K562 (cell line): ENCODE data around the gene FAM20B. TPM values are rescaled to one million over a fixed set of nuclear protein-coding genes. Genes with fewer than 3 reads are reported as not detected.
"Not testable (repeated sequence)": the region's sequence is repeated elsewhere in the genome, so short reads cannot be mapped to it uniquely, and the experiment has no call there.

ENCODE experiments used
- ATAC-seq: fragments of 200-7000 bp; cut with Tn5 transposase; 3 replicates; pipeline ENCODE4 v1.9.1; 2020; ENCODE audit warnings: moderate library complexity
- BruUV-seq: library from RNA; stranded (reverse); fragments of 400-500 nt; replicated peaks from 2 replicates; lab custom pipeline; 2021; lab: Mats Ljungman, UMichigan
- CTCF ChIA-PET: fragments of 300-600 bp; formaldehyde crosslinking; extraction: SDS; loops from one replicate; lab custom pipeline; 2021; ENCODE audit warnings: low intra/inter-chr PET ratio; lab: Yijun Ruan, JAX
- POLR2A ChIA-PET: fragments of 300-600, 350-650 bp; sonication (Branson Sonifier 250); formaldehyde crosslinking; extraction: SDS; loops from one replicate; lab custom pipeline; 2021; ENCODE audit warnings: antibody characterized with exemption, inconsistent platforms; lab: Yijun Ruan, JAX
- DNase-seq, 4 experiments: peaks; one replicate each; pipeline versions ENCODE4 v3.0.0 to v3.0.0-alpha.2; 2011 to 2018; ENCODE audit warnings: low spot score in 3 of 4, mixed read lengths in 3 of 4; ENCODE audit errors: extremely low read depth in 1 of 4
- FAIRE-seq: peaks from 2 replicates; lab custom pipeline; 2011; peaks lifted over from hg19 to GRCh38; lab: Jason Lieb, UNC
- H2AFZ ChIP-seq: 2 replicates; pipeline ENCODE4 v1.6.0; 2011; ENCODE audit warnings: low read depth, low read length, control low read depth, inconsistent platforms
- H3K27ac ChIP-seq: fragments of 200-600 bp; 3 replicates; pipeline ENCODE4 v1.8.0; 2011; ENCODE audit warnings: low read depth, mild to moderate bottlenecking, control low read depth, inconsistent platforms, low read length, moderate library complexity, mixed read lengths; ENCODE audit errors: extremely low read depth
- H3K27me3 ChIP-seq, 2 experiments: fragments of 300-600 bp in 1 of 2; 2 replicates in 1 of 2; 3 replicates in 1 of 2; pipeline versions ENCODE4 v1.6.0 to v1.8.0; 2011; ENCODE audit warnings: inconsistent platforms in 2 of 2, low read length in 2 of 2, mild to moderate bottlenecking in 1 of 2, mixed read lengths in 1 of 2, moderate library complexity in 1 of 2; ENCODE audit not compliant: control insufficient read depth in 2 of 2, insufficient read depth in 2 of 2
- H3K36me3 ChIP-seq: fragments of 300-600 bp; 3 replicates; pipeline ENCODE4 v1.8.0; 2011; ENCODE audit warnings: mild to moderate bottlenecking, low read length, inconsistent platforms; ENCODE audit not compliant: control insufficient read depth, insufficient read depth
- H3K4me1 ChIP-seq, 2 experiments: fragments of 200-600 bp in 1 of 2; replicated peaks in 1 of 2; 2 replicates in 1 of 2; 3 replicates in 1 of 2; pipeline versions ENCODE4 v1.5.1 to v1.8.0; 2011; ENCODE audit warnings: inconsistent platforms in 2 of 2, low read length in 2 of 2, mild to moderate bottlenecking in 1 of 2, mixed read lengths in 1 of 2, moderate library complexity in 1 of 2; ENCODE audit not compliant: control insufficient read depth in 2 of 2, insufficient read depth in 2 of 2
- H3K4me2 ChIP-seq: 2 replicates; pipeline ENCODE4 v1.6.1; 2011; ENCODE audit warnings: low read length, control low read depth, inconsistent platforms, mixed read lengths; ENCODE audit not compliant: insufficient read depth
- H3K4me3 ChIP-seq: fragments of 200-600 bp; sonication (generic), shearing (Covaris generic); 2 replicates; pipeline ENCODE4 v1.5.1; 2016; ENCODE audit warnings: control low read depth, inconsistent platforms
- H3K79me2 ChIP-seq: fragments of 200-600 bp; 3 replicates; pipeline ENCODE4 v1.8.0; 2011; ENCODE audit warnings: low read length, inconsistent platforms; ENCODE audit not compliant: control insufficient read depth, insufficient read depth
- H3K9ac ChIP-seq, 2 experiments: 2 replicates each; pipeline versions ENCODE4 v1.6.0 to v1.6.1; 2011; ENCODE audit warnings: low read depth in 2 of 2, low read length in 2 of 2, control low read depth in 1 of 2, inconsistent platforms in 1 of 2, mild to moderate bottlenecking in 1 of 2, mixed read lengths in 1 of 2; ENCODE audit not compliant: insufficient read depth in 1 of 2
- H3K9me1 ChIP-seq: one replicate; pipeline ENCODE4 v1.6.0; 2011; ENCODE audit warnings: inconsistent platforms, mild to moderate bottlenecking, low read length, moderate library complexity; ENCODE audit not compliant: control insufficient read depth, insufficient read depth
- H3K9me3 ChIP-seq: replicated peaks from 2 replicates; pipeline ENCODE4 v1.5.1; 2011; ENCODE audit warnings: low read depth, low read length, inconsistent platforms; ENCODE audit not compliant: control insufficient read depth, insufficient read depth
- H4K20me1 ChIP-seq: replicated peaks from 2 replicates; pipeline ENCODE4 v1.6.1; 2011; ENCODE audit warnings: low read length, inconsistent platforms, mixed read lengths; ENCODE audit not compliant: control insufficient read depth, insufficient read depth
- ETV5 ChIP-seq: sonication (generic); formaldehyde crosslinking; IDR thresholded peaks from 2 replicates; pipeline ENCODE4 v1.4.0; 2020; ENCODE audit warnings: low read depth, mild to moderate bottlenecking, missing genetic modification reagents
- HMBOX1 ChIP-seq: sonication (generic); IDR thresholded peaks from 2 replicates; pipeline ENCODE4 v1.6.1; 2016
- HNRNPH1 ChIP-seq: fragments of 200-400 bp; formaldehyde crosslinking; optimal IDR thresholded peaks from 2 replicates; pipeline ENCODE3; 2017; ENCODE audit warnings: low read depth, mild to moderate bottlenecking, low read length, moderate library complexity
- WGBS: fragments of 100-300 bp; shearing (Covaris generic); methylation state at CpG from one replicate; pipeline ENCODE4 v1.1.6; 2016; ENCODE audit warnings: low coverage, mixed read lengths; ENCODE audit not compliant: insufficient coverage; ENCODE audit errors: missing lambda C conversion rate; 5-methylcytosine and 5-hydroxymethylcytosine counted together
- in situ Hi-C: fragments of 300-500 bp; cut with MboI; formaldehyde crosslinking; loops from 4 replicates; pipeline ENCODE4 v1.15.0; 2018; ENCODE audit warnings: inconsistent platforms, mixed read lengths
- intact Hi-C: fragments of 100-400 bp; cut with micrococcal nuclease; formaldehyde crosslinking; loops from 2 replicates; pipeline ENCODE4 v1.14.2; 2022
- polyA plus RNA-seq, 8 experiments: library from polyadenylated mRNA; depleted of rRNA in 4 of 8; stranded (reverse) in 5 of 8; unstranded in 3 of 8; fragments of >200 nt; fragmentation: Nextera tagmentation in 2 of 8; fragmentation: Illumina TruSeq in 1 of 8; extraction: Ambion mirVana in 2 of 8; extraction: Trizol in 1 of 8; gene quantifications; 2 replicates each; pipeline versions ENCODE4 v1.2.1 to v1.2.3, GENCODE V29; 2011 to 2014; ENCODE audit warnings: inconsistent platforms in 1 of 8, missing spikeins in 1 of 8
- total RNA-seq, 7 experiments: library from RNA; depleted of rRNA in 6 of 7; stranded (reverse); fragments of >200 nt in 6 of 7; fragmentation: Illumina TruSeq in 2 of 7; extraction: Trizol in 2 of 7; gene quantifications; 2 replicates each; pipeline versions ENCODE4 v1.2.1 to v1.2.3, GENCODE V29; 2011 to 2021; ENCODE audit warnings: low replicate concordance in 1 of 7

FAM20B gene
- total and polyA plus RNA-seq, 9 of the 15 experiments (the other 6 are each of a cell fraction or from before 2014, with no cell fraction given), result 7.2 to 67.5 (median 42.9) TPM

GRCh38 chr1:179001451-179001850 lies 24.2 kb upstream of the FAM20B start:
- Histone ChIP-seq H3K27ac (no peak overlapping the region), H4K20me1 (no peaks in the 10 kb centered on the region), H3K79me2 (no peaks in the 10 kb centered on the region), H3K36me3 (no peaks in the 10 kb centered on the region), H2AFZ (peak overlapping the region; percentile 27; the same call in 1 of the 2 replicates), H3K9ac (no peak overlapping the region), H3K27me3 (no peaks in the 10 kb centered on the region), H3K4me3 (no peak overlapping the region), H3K9me3 (no peaks in the 10 kb centered on the region), H3K4me2 (no peak overlapping the region), H3K9me1 (peaks cover 4% of the 10 kb centered on the region), H3K4me1 (peaks cover 6 to 11% of the 10 kb centered on the region in 2 experiments; a peak in 4 of 5 replicates)
- intact Hi-C loops, result loop anchor here (10.0 kb wide), 1 partner anchor 697 kb away; no protein-coding TSS in a partner anchor
- no peak for ATAC-seq
- WGBS, result 78% methylated on average over 1 of the region's 1 CpG
- ChIA-PET CTCF (interaction anchor here (0.6 to 1.9 kb wide), 3 partner anchors 10 to 469 kb away, joined by 4 to 9 read pairs (median 4); no protein-coding TSS in a partner anchor), POLR2A (interaction anchor here (0.6 kb wide), 1 partner anchor 18 kb away, joined by 3 read pairs; no protein-coding TSS in a partner anchor)
- no peak for FAIRE-seq
- DNase-seq, result no peak
- TF ChIP-seq HNRNPH1, result no peak
- no peak for TF ChIP-seq ETV5 (CRISPR knock-in tag)
- no peak for TF ChIP-seq HMBOX1
- no TSS peak for BruUV-seq
- in situ Hi-C loops, result loop anchor here (10.0 kb wide), 1 partner anchor 467 kb away; no protein-coding TSS in a partner anchor

- H3K27me3 ChIP-seq, H3K36me3 ChIP-seq, H3K9me3 ChIP-seq, H3K9me1 ChIP-seq, H3K4me3 ChIP-seq, H3K27ac ChIP-seq, H4K20me1 ChIP-seq, DNase-seq, BruUV-seq, ATAC-seq, H3K79me2 ChIP-seq, FAIRE-seq: not testable (repeated sequence)
- peak overlapping the region in 1 of 2 experiments; percentile 49; a peak in 1 of 4 replicates for H3K9ac ChIP-seq
- peak overlapping the region; percentile 56; the same call in 1 of the 2 replicates for H3K4me2 ChIP-seq
- 67% methylated on average over 8 of the region's 8 CpGs for WGBS
- CTCF ChIA-PET, result interaction anchor here (1.2 to 1.9 kb wide), 4 partner anchors 228 to 469 kb away, joined by 4 to 9 read pairs (median 5); no protein-coding TSS in a partner anchor
- peaks cover 6 to 11% of the 10 kb centered on the region in 2 experiments; a peak in 4 of 5 replicates for H3K4me1 ChIP-seq
- intact Hi-C loops (loop anchor here (1.0 to 10.0 kb wide), 6 partner anchors 67 to 697 kb away; no protein-coding TSS in a partner anchor), in situ Hi-C loops (loop anchor here (10.0 kb wide), 1 partner anchor 467 kb away; no protein-coding TSS in a partner anchor)
- POLR2A ChIA-PET, result interaction anchor here (2.0 kb wide), 1 partner anchor 22 kb away, joined by 6 read pairs; no protein-coding TSS in a partner anchor
- H2AFZ ChIP-seq, result peak overlapping the region; percentile 98
Measured at GRCh38 chr1:179002064-179002463, 23.6 kb upstream of the FAM20B start.
